GM12878 (cell line): ENCODE data around the gene C11orf91. TPM values are rescaled to one million over a fixed set of nuclear protein-coding genes. Genes with fewer than 3 reads are reported as not detected.
A peak's percentile ranks its signal among the peaks of the same experiment; 100 is the strongest.

Experiments
- ATAC-seq: fragments of 200-7000 bp; cut with Tn5 transposase; 3 replicates; pipeline ENCODE4 v1.9.1; 2020; ENCODE audit warnings: mild to moderate bottlenecking, moderate library complexity
- BruUV-seq: library from RNA; stranded (reverse); fragments of 400-500 nt; replicated peaks from 2 replicates; lab custom pipeline; 2021; lab: Mats Ljungman, UMichigan
- CTCF ChIA-PET: fragments of 300-600 bp; sonication (Branson Sonifier 250); formaldehyde crosslinking; extraction: SDS; loops from one replicate; lab custom pipeline; 2021; ENCODE audit warnings: inconsistent platforms; lab: Yijun Ruan, JAX
- POLR2A ChIA-PET: fragments of 350-600 bp; formaldehyde crosslinking; extraction: SDS; loops from one replicate; lab custom pipeline; 2021; ENCODE audit warnings: inconsistent platforms; lab: Charles Lee
- RAD21 ChIA-PET: fragments of 300-600 bp; sonication (Branson Sonifier 250); formaldehyde crosslinking; loops from one replicate; lab custom pipeline; 2023; ENCODE audit warnings: antibody characterized with exemption; ENCODE audit not compliant: unreplicated experiment; lab: Charles Lee
- SMC1A ChIA-PET: fragments of 300-600 bp; sonication (Branson Sonifier 250); formaldehyde crosslinking; loops from one replicate; lab custom pipeline; 2023; ENCODE audit not compliant: unreplicated experiment, uncharacterized antibody; lab: Charles Lee
- DNase-seq: peaks from one replicate; pipeline ENCODE4 v3.0.0-alpha.2; 2011; ENCODE audit warnings: low read depth, low spot score
- FAIRE-seq: peaks from 3 replicates; lab custom pipeline; 2011; peaks lifted over from hg19 to GRCh38; lab: Jason Lieb, UNC
- H2AFZ ChIP-seq: 2 replicates; pipeline ENCODE4 v1.6.0; 2011; ENCODE audit warnings: low read depth, low read length, control low read depth; ENCODE audit not compliant: control insufficient read depth
- H3K27ac ChIP-seq: 2 replicates; pipeline ENCODE4 v1.5.1; 2011; ENCODE audit warnings: control low read depth; ENCODE audit not compliant: control insufficient read depth, insufficient read depth
- H3K27me3 ChIP-seq, 2 experiments: replicated peaks in 1 of 2; 2 replicates each; pipeline versions ENCODE4 v1.6.0 to v1.6.1; 2011; ENCODE audit warnings: low read length in 1 of 2; ENCODE audit not compliant: control insufficient read depth in 2 of 2, insufficient read depth in 2 of 2
- H3K36me3 ChIP-seq, 2 experiments: 2 replicates each; pipeline ENCODE4 v1.5.1; 2011; ENCODE audit warnings: low read length in 1 of 2; ENCODE audit not compliant: control insufficient read depth in 2 of 2, insufficient read depth in 2 of 2
- H3K4me1 ChIP-seq: 2 replicates; pipeline ENCODE4 v1.6.1; 2011; ENCODE audit warnings: mild to moderate bottlenecking, low read length, moderate library complexity, mixed read lengths; ENCODE audit not compliant: control insufficient read depth, insufficient read depth
- H3K4me2 ChIP-seq: 2 replicates; pipeline ENCODE4 v1.6.0; 2011; ENCODE audit warnings: control low read depth; ENCODE audit not compliant: control insufficient read depth, insufficient read depth
- H3K4me3 ChIP-seq: fragments of 200-600 bp; sonication (generic); 2 replicates; pipeline ENCODE4 v1.5.1; 2016
- H3K79me2 ChIP-seq: 2 replicates; pipeline ENCODE4 v1.6.0; 2011; ENCODE audit warnings: low read length; ENCODE audit not compliant: control insufficient read depth, insufficient read depth
- H3K9ac ChIP-seq: 2 replicates; pipeline ENCODE4 v1.8.0; 2011; ENCODE audit warnings: low read length, control low read depth, mixed read lengths; ENCODE audit not compliant: control insufficient read depth, insufficient read depth
- H3K9me3 ChIP-seq: replicated peaks from 3 replicates; pipeline ENCODE4 v1.5.1; 2011; ENCODE audit warnings: mild to moderate bottlenecking, low read length; ENCODE audit not compliant: control insufficient read depth, insufficient read depth
- H4K20me1 ChIP-seq: 2 replicates; pipeline ENCODE4 v1.6.0; 2011; ENCODE audit not compliant: control insufficient read depth, insufficient read depth
- BCLAF1 ChIP-seq: fragments of 450-650 bp; IDR thresholded peaks from 2 replicates; pipeline ENCODE4 v1.6.1; 2017; ENCODE audit warnings: antibody characterized with exemption, mild to moderate bottlenecking, moderate library complexity
- CEBPZ ChIP-seq: fragments of 150-350 bp; IDR thresholded peaks from 2 replicates; pipeline ENCODE4 v1.6.1; 2016; ENCODE audit warnings: low read depth, low read length
- FOS ChIP-seq: IDR thresholded peaks from 3 replicates; pipeline ENCODE4 v1.6.1; 2011; ENCODE audit warnings: borderline replicate concordance; ENCODE audit not compliant: insufficient read length; ENCODE audit errors: extremely low read depth
- PML ChIP-seq: IDR thresholded peaks from 2 replicates; pipeline ENCODE4 v1.6.1; 2012; ENCODE audit warnings: low read length, inconsistent platforms
- RFX5 ChIP-seq: IDR thresholded peaks from 2 replicates; pipeline ENCODE4 v1.6.1; 2011; ENCODE audit warnings: low read depth, low read length, improper control_type of control experiment
- ZSCAN29 ChIP-seq: fragments of 450-650 bp; IDR thresholded peaks from 2 replicates; pipeline ENCODE4 v1.6.1; 2017; ENCODE audit warnings: mild to moderate bottlenecking, moderate library complexity
- WGBS: methylation state at CpG from one replicate; pipeline ENCODE4 v1.1.6; 2016; ENCODE audit warnings: low lambda C conversion rate; ENCODE audit not compliant: insufficient replicate concordance, insufficient coverage; ENCODE audit errors: missing lambda C conversion rate; 5-methylcytosine and 5-hydroxymethylcytosine counted together
- in situ Hi-C: fragments of 300-500 bp; cut with MboI; formaldehyde crosslinking; loops from 9 replicates; pipeline ENCODE4 v1.14.3; 2018; ENCODE audit warnings: mixed read lengths
- intact Hi-C: fragments of 100-400 bp; cut with micrococcal nuclease; formaldehyde crosslinking; loops from one replicate; pipeline ENCODE4 v1.14.2; 2022; ENCODE audit not compliant: unreplicated experiment
- polyA plus RNA-seq, 11 experiments: library from polyadenylated mRNA; depleted of rRNA in 4 of 11; unstranded in 6 of 11; stranded (reverse) in 5 of 11; fragments of >200 nt; fragmentation: Nextera tagmentation in 4 of 11; fragmentation: Illumina TruSeq in 1 of 11; extraction: Ambion mirVana in 4 of 11; extraction: Trizol in 1 of 11; gene quantifications; 1 replicate in 1 of 11; 2 replicates in 10 of 11; pipeline versions ENCODE4 v1.2.1 to v1.2.3, GENCODE V29; 2011 to 2016; ENCODE audit warnings: inconsistent platforms in 2 of 11, missing spikeins in 2 of 11, low read depth in 1 of 11
- total RNA-seq, 4 experiments: library from RNA; depleted of rRNA in 3 of 4; stranded (reverse); fragments of >200 nt in 3 of 4; fragmentation: Illumina TruSeq in 1 of 4; extraction: Trizol in 1 of 4; gene quantifications; 2 replicates each; pipeline versions ENCODE4 v1.2.1 to v1.2.3, GENCODE V29; 2013 to 2021

C11orf91 gene
- total and polyA plus RNA-seq, 10 of the 15 experiments (the other 5 are each of a cell fraction or from before 2014, with no cell fraction given) = not detected

- TF ChIP-seq PML (no peak), FOS (no peak), BCLAF1 (no peak), RFX5 (no peak), ZSCAN29 (no peak), CEBPZ (no peak)
- ATAC-seq (no peak), FAIRE-seq (no peak), DNase-seq (no peak)
- SMC1A ChIA-PET = interaction anchor here (0.6 to 1.7 kb wide), 14 partner anchors 7 to 426 kb away, joined by 3 to 6 read pairs (median 3); no protein-coding TSS in a partner anchor
- H3K27ac ChIP-seq = no peak overlapping the region
- H3K4me2 ChIP-seq = peak overlapping the region; percentile 96
- CTCF ChIA-PET = interaction anchor here (0.8 to 2.9 kb wide), 6 partner anchors 14 to 347 kb away, joined by 3 to 21 read pairs (median 4); no protein-coding TSS in a partner anchor
- WGBS = 56% methylated on average over 7 of the region's 7 CpGs
- H3K27me3 ChIP-seq = no peaks in the 10 kb centered on the region
- BruUV-seq = no TSS peak
- intact Hi-C loops (loop anchor here (5.0 kb wide), 1 partner anchor 36 kb away; the partner anchor contains the start of gene CD59), in situ Hi-C loops (no loop called here)
- peak overlapping the region; percentile 2; the same call in 1 of the 2 replicates for H3K9ac ChIP-seq
- H3K4me1 ChIP-seq = peaks cover 5% of the 10 kb centered on the region; the same call in 1 of the 2 replicates
- H3K9me3 ChIP-seq = no peaks in the 10 kb centered on the region
- POLR2A ChIA-PET = interaction anchor here (0.9 to 2.0 kb wide), 4 partner anchors 23 to 37 kb away, joined by 3 to 6 read pairs (median 3); no protein-coding TSS in a partner anchor
- no peaks in the 10 kb centered on the region for H3K79me2 ChIP-seq
- RAD21 ChIA-PET = interaction anchor here (1.1 to 3.2 kb wide), 3 partner anchors 14 to 41 kb away, joined by 4 to 17 read pairs (median 4); no protein-coding TSS in a partner anchor
- H4K20me1 ChIP-seq = no peaks in the 10 kb centered on the region
- H2AFZ ChIP-seq = peak overlapping the region; percentile 88
- peaks cover 0 to 3% of the 10 kb centered on the region in 2 experiments; a peak in 1 of 4 replicates for H3K36me3 ChIP-seq
- H3K4me3 ChIP-seq = peak overlapping the region; percentile 71
These were observed 940 bp upstream of the C11orf91 start for GRCh38 chr11:33701302-33702230.
